ENCODE data around the gene NATD1. TPM values are rescaled to one million over a fixed set of nuclear protein-coding genes. Genes with fewer than 3 reads are reported as not detected.

Gene NATD1
- total RNA-seq, 4 donors from 2014 or later: 8.9 to 22.2 (median 15.4) TPM

GRCh38 chr17:21277332-21277731, 24.1 kb upstream of the NATD1 start:
- WGBS, 2 donors (ENCODE audit: low coverage in 1 of 2): 89 to 100% methylated on average over 3 of the region's 3 CpGs
- ATAC-seq: no peak
- Histone ChIP-seq H3K4me3 (no peak overlapping the region), H3K4me1 (peaks cover 0 to 57% (median 8%) of the 10 kb centered on the region in 3 donors), H3K9me3 (no peaks in the 10 kb centered on the region), H3K27ac (no peak overlapping the region), H3K36me3 (no peaks in the 10 kb centered on the region), H3K27me3 (no peaks in the 10 kb centered on the region)
- no peak for TF ChIP-seq POLR2AphosphoS5 (IDR thresholded peaks at IDR 0.05)
- TF ChIP-seq CTCF (IDR thresholded peaks at IDR 0.05): no peak
- TF ChIP-seq EP300 (IDR thresholded peaks at IDR 0.05): no peak
- no peak for TF ChIP-seq POLR2A (IDR thresholded peaks at IDR 0.05)

GRCh38 chr17:21276264-21276588, 23.0 kb upstream of the NATD1 start:
- ATAC-seq: no peak
- Histone ChIP-seq H3K4me3 (peak overlapping the region; percentile 34 to 75), H3K36me3 (no peaks in the 10 kb centered on the region), H3K27ac (peak overlapping the region in 3 of 4 donors; percentile 31 to 82 (median 78)), H3K27me3 (no peaks in the 10 kb centered on the region), H3K4me1 (peaks cover 0 to 49% (median 8%) of the 10 kb centered on the region in 3 donors), H3K9me3 (no peaks in the 10 kb centered on the region)
- no peak for TF ChIP-seq CTCF (IDR thresholded peaks at IDR 0.05)
- no peak for TF ChIP-seq POLR2AphosphoS5 (IDR thresholded peaks at IDR 0.05)
- no peak for TF ChIP-seq POLR2A (IDR thresholded peaks at IDR 0.05)
- TF ChIP-seq EP300 (IDR thresholded peaks at IDR 0.05): no peak
- WGBS, 2 donors (ENCODE audit: low coverage in 1 of 2): 7% methylated on average over 13 of the region's 17 CpGs; no CpG with 5 or more reads in 1 of the 2 donors

GRCh38 chr17:21275579-21276263, 22.5 kb upstream of the NATD1 start:
- H3K4me3 ChIP-seq: peak overlapping the region; percentile 34 to 75
- peak; percentile 95 for ATAC-seq
- peak overlapping the region in 3 of 4 donors; percentile 31 to 82 (median 78) for H3K27ac ChIP-seq
- TF ChIP-seq EP300 (IDR thresholded peaks at IDR 0.05) (no peak), CTCF (IDR thresholded peaks at IDR 0.05) (peak in 2 of 4 experiments; percentile 7 to 28), POLR2AphosphoS5 (IDR thresholded peaks at IDR 0.05) (peak; percentile 44), POLR2A (IDR thresholded peaks at IDR 0.05) (peak; percentile 23 to 53)
- H3K9me3 ChIP-seq: no peaks in the 10 kb centered on the region
- H3K27me3 ChIP-seq: no peaks in the 10 kb centered on the region
- H3K36me3 ChIP-seq: no peaks in the 10 kb centered on the region
- no CpG with 5 or more reads among the region's 52 CpGs for WGBS, 2 donors (ENCODE audit: low coverage in 1 of 2)
- H3K4me1 ChIP-seq: peaks cover 0 to 49% (median 8%) of the 10 kb centered on the region in 3 donors

GRCh38 chr17:21275047-21275578, 21.9 kb upstream of the NATD1 start:
- peak overlapping the region; percentile 34 to 75 for H3K4me3 ChIP-seq
- no peaks in the 10 kb centered on the region for H3K36me3 ChIP-seq
- WGBS, 2 donors (ENCODE audit: low coverage in 1 of 2): 8% methylated on average over 17 of the region's 20 CpGs; no CpG with 5 or more reads in 1 of the 2 donors
- no peaks in the 10 kb centered on the region for H3K9me3 ChIP-seq
- no peaks in the 10 kb centered on the region for H3K27me3 ChIP-seq
- TF ChIP-seq EP300 (IDR thresholded peaks at IDR 0.05): no peak
- no peak for TF ChIP-seq CTCF (IDR thresholded peaks at IDR 0.05)
- TF ChIP-seq POLR2A (IDR thresholded peaks at IDR 0.05): no peak
- TF ChIP-seq POLR2AphosphoS5 (IDR thresholded peaks at IDR 0.05): no peak
- H3K4me1 ChIP-seq: peaks cover 0 to 45% (median 8%) of the 10 kb centered on the region in 3 donors
- ATAC-seq: no peak
- peak overlapping the region in 3 of 4 donors; percentile 31 to 82 (median 78) for H3K27ac ChIP-seq
